ENCODE measurements around the gene BABAM2. TPM values are rescaled to one million over a fixed set of nuclear protein-coding genes. Genes with fewer than 3 reads are reported as not detected.

Gene BABAM2
- total and polyA plus RNA-seq, 2 experiments from 2014 or later, result 17.8 to 21.5 TPM

DNA sequence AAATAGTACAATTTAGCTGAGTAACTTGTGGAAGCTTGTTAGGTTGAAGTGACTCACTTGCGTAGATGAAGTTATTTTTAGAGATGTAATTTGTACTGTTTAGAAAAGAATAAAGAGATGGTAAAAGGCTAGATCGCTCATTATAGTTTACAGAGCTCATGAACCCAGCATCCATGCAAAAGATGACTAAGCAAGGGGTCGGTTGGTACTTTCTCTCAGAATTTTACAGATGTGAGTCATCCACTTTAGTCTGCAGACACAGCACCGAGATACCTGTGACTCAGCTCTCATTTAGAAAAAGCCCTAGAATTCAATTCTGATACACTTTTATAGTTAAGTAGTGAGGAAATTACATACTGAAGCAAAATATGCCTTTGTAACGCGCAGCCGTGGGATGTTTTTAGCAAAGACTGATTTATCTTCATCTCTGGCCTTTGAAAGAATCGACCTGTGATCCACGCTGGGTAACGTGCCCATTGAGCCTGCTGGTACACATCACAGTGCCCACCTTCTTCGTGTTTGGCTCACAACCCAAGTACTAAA lies 385.6 kb downstream of the BABAM2 start (continued):
- TF ChIP-seq, protein P1, sequence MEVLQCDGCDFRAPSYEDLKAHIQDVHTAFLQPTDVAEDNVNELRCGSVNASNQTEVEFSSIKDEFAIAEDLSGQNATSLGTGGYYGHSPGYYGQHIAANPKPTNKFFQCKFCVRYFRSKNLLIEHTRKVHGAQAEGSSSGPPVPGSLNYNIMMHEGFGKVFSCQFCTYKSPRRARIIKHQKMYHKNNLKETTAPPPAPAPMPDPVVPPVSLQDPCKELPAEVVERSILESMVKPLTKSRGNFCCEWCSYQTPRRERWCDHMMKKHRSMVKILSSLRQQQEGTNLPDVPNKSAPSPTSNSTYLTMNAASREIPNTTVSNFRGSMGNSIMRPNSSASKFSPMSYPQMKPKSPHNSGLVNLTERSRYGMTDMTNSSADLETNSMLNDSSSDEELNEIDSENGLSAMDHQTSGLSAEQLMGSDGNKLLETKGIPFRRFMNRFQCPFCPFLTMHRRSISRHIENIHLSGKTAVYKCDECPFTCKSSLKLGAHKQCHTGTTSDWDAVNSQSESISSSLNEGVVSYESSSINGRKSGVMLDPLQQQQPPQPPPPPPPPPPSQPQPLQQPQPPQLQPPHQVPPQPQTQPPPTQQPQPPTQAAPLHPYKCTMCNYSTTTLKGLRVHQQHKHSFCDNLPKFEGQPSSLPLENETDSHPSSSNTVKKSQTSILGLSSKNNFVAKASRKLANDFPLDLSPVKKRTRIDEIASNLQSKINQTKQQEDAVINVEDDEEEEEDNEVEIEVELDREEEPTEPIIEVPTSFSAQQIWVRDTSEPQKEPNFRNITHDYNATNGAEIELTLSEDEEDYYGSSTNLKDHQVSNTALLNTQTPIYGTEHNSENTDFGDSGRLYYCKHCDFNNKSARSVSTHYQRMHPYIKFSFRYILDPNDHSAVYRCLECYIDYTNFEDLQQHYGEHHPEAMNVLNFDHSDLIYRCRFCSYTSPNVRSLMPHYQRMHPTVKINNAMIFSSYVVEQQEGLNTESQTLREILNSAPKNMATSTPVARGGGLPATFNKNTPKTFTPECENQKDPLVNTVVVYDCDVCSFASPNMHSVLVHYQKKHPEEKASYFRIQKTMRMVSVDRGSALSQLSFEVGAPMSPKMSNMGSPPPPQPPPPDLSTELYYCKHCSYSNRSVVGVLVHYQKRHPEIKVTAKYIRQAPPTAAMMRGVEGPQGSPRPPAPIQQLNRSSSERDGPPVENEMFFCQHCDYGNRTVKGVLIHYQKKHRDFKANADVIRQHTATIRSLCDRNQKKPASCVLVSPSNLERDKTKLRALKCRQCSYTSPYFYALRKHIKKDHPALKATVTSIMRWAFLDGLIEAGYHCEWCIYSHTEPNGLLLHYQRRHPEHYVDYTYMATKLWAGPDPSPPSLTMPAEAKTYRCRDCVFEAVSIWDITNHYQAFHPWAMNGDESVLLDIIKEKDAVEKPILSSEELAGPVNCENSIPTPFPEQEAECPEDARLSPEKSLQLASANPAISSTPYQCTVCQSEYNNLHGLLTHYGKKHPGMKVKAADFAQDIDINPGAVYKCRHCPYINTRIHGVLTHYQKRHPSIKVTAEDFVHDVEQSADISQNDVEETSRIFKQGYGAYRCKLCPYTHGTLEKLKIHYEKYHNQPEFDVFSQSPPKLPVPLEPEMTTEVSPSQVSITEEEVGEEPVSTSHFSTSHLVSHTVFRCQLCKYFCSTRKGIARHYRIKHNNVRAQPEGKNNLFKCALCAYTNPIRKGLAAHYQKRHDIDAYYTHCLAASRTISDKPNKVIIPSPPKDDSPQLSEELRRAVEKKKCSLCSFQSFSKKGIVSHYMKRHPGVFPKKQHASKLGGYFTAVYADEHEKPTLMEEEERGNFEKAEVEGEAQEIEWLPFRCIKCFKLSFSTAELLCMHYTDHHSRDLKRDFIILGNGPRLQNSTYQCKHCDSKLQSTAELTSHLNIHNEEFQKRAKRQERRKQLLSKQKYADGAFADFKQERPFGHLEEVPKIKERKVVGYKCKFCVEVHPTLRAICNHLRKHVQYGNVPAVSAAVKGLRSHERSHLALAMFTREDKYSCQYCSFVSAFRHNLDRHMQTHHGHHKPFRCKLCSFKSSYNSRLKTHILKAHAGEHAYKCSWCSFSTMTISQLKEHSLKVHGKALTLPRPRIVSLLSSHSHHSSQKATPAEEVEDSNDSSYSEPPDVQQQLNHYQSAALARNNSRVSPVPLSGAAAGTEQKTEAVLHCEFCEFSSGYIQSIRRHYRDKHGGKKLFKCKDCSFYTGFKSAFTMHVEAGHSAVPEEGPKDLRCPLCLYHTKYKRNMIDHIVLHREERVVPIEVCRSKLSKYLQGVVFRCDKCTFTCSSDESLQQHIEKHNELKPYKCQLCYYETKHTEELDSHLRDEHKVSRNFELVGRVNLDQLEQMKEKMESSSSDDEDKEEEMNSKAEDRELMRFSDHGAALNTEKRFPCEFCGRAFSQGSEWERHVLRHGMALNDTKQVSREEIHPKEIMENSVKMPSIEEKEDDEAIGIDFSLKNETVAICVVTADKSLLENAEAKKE (CRISPR knock-in tag; IDR thresholded peaks at IDR 0.05), result no peak
- TF ChIP-seq EZH2 (IDR thresholded peaks at IDR 0.05; ENCODE audit: low read depth, unreplicated experiment) (no peak), ZNF114 (CRISPR knock-in tag; IDR thresholded peaks at IDR 0.05) (no peak), ZNF331 (CRISPR knock-in tag; IDR thresholded peaks at IDR 0.05; ENCODE audit: low read depth) (no peak), JUNB (IDR thresholded peaks at IDR 0.05; ENCODE audit: unreplicated experiment) (no peak)
- TF ChIP-seq, protein P2, sequence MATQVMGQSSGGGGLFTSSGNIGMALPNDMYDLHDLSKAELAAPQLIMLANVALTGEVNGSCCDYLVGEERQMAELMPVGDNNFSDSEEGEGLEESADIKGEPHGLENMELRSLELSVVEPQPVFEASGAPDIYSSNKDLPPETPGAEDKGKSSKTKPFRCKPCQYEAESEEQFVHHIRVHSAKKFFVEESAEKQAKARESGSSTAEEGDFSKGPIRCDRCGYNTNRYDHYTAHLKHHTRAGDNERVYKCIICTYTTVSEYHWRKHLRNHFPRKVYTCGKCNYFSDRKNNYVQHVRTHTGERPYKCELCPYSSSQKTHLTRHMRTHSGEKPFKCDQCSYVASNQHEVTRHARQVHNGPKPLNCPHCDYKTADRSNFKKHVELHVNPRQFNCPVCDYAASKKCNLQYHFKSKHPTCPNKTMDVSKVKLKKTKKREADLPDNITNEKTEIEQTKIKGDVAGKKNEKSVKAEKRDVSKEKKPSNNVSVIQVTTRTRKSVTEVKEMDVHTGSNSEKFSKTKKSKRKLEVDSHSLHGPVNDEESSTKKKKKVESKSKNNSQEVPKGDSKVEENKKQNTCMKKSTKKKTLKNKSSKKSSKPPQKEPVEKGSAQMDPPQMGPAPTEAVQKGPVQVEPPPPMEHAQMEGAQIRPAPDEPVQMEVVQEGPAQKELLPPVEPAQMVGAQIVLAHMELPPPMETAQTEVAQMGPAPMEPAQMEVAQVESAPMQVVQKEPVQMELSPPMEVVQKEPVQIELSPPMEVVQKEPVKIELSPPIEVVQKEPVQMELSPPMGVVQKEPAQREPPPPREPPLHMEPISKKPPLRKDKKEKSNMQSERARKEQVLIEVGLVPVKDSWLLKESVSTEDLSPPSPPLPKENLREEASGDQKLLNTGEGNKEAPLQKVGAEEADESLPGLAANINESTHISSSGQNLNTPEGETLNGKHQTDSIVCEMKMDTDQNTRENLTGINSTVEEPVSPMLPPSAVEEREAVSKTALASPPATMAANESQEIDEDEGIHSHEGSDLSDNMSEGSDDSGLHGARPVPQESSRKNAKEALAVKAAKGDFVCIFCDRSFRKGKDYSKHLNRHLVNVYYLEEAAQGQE (IDR thresholded peaks at IDR 0.05; ENCODE audit: unreplicated experiment), result no peak
- TF ChIP-seq, protein P3, sequence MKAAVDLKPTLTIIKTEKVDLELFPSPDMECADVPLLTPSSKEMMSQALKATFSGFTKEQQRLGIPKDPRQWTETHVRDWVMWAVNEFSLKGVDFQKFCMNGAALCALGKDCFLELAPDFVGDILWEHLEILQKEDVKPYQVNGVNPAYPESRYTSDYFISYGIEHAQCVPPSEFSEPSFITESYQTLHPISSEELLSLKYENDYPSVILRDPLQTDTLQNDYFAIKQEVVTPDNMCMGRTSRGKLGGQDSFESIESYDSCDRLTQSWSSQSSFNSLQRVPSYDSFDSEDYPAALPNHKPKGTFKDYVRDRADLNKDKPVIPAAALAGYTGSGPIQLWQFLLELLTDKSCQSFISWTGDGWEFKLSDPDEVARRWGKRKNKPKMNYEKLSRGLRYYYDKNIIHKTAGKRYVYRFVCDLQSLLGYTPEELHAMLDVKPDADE (IDR thresholded peaks at IDR 0.05), result no peak
